H1 (cell line): Measurements from ENCODE around the gene FAM3B. TPM values are rescaled to one million over a fixed set of nuclear protein-coding genes. Genes with fewer than 3 reads are reported as not detected.

Experiments
- CTCF ChIA-PET: fragments of 300-600 bp; sonication (Branson Sonifier 250); formaldehyde crosslinking; loops from one replicate; lab custom pipeline; 2021; ENCODE audit not compliant: partially characterized antibody; lab: Charles Lee
- POLR2A ChIA-PET: fragments of 300-600 bp; sonication (Branson Sonifier 250); formaldehyde crosslinking; loops from one replicate; lab custom pipeline; 2021; ENCODE audit warnings: inconsistent platforms; ENCODE audit not compliant: partially characterized antibody; lab: Charles Lee
- DNase-seq, 2 experiments: peaks; one replicate each; pipeline versions ENCODE4 v3.0.0 to v3.0.0-alpha.2; 2010 to 2022; ENCODE audit warnings: low spot score in 2 of 2, low read depth in 1 of 2, mixed read lengths in 1 of 2
- FAIRE-seq: peaks from 2 replicates; lab custom pipeline; 2011; peaks lifted over from hg19 to GRCh38; lab: Jason Lieb, UNC
- H2AFZ ChIP-seq: 2 replicates; pipeline ENCODE4 v1.8.1; 2012; ENCODE audit warnings: low read length, inconsistent platforms
- H2AK5ac ChIP-seq: 2 replicates; pipeline ENCODE4 v1.6.1; 2013; ENCODE audit warnings: low read depth, low read length
- H2BK120ac ChIP-seq: replicated peaks from 2 replicates; pipeline ENCODE3; 2013; ENCODE audit warnings: low read depth, low read length, inconsistent platforms
- H2BK12ac ChIP-seq: 2 replicates; pipeline ENCODE4 v1.6.1; 2013; ENCODE audit warnings: low read depth, low read length
- H2BK15ac ChIP-seq: 2 replicates; pipeline ENCODE4 v1.6.1; 2013; ENCODE audit warnings: low read length
- H2BK20ac ChIP-seq: 2 replicates; pipeline ENCODE4 v1.6.1; 2013; ENCODE audit warnings: low read length
- H2BK5ac ChIP-seq: 2 replicates; pipeline ENCODE4 v1.6.1; 2013; ENCODE audit warnings: low read depth, low read length
- H3K14ac ChIP-seq: 2 replicates; pipeline ENCODE4 v1.6.1; 2013; ENCODE audit warnings: inconsistent platforms; ENCODE audit not compliant: insufficient read length
- H3K18ac ChIP-seq: 2 replicates; pipeline ENCODE4 v1.6.1; 2013; ENCODE audit warnings: low read length; ENCODE audit errors: extremely low read depth
- H3K23ac ChIP-seq: 2 replicates; pipeline ENCODE4 v1.6.1; 2013; ENCODE audit warnings: inconsistent platforms; ENCODE audit not compliant: insufficient read length
- H3K23me2 ChIP-seq: 2 replicates; pipeline ENCODE4 v1.6.1; 2013; ENCODE audit warnings: low read depth, low read length
- H3K27ac ChIP-seq: 2 replicates; pipeline ENCODE4 v1.6.1; 2011; ENCODE audit warnings: low read depth, low read length, inconsistent platforms
- H3K27me3 ChIP-seq, 4 experiments: replicated peaks in 1 of 4; 1 replicate in 1 of 4; 2 replicates in 3 of 4; pipeline versions ENCODE4 v1.6.1 to v1.8.1; 2011 to 2013; ENCODE audit warnings: low read length in 3 of 4, mild to moderate bottlenecking in 3 of 4, inconsistent platforms in 2 of 4, mixed read lengths in 2 of 4, moderate library complexity in 1 of 4; ENCODE audit not compliant: control insufficient read depth in 3 of 4, insufficient read depth in 3 of 4; ENCODE audit errors: extremely low read depth in 1 of 4
- H3K36me3 ChIP-seq, 4 experiments: 2 replicates each; pipeline versions ENCODE4 v1.6.1 to v1.8.1; 2011 to 2013; ENCODE audit warnings: mild to moderate bottlenecking in 4 of 4, low read length in 3 of 4, moderate library complexity in 2 of 4, control low read depth in 1 of 4, inconsistent platforms in 1 of 4; ENCODE audit not compliant: insufficient read depth in 4 of 4, control insufficient read depth in 2 of 4
- H3K4ac ChIP-seq: replicated peaks from 2 replicates; pipeline ENCODE3; 2013; ENCODE audit warnings: low read length, low read depth, mixed read lengths, inconsistent platforms; ENCODE audit not compliant: insufficient read length
- H3K4me1 ChIP-seq, 4 experiments: replicated peaks in 1 of 4; 1 replicate in 1 of 4; 2 replicates in 3 of 4; pipeline versions ENCODE4 v1.6.1 to v1.8.1; 2011 to 2013; ENCODE audit warnings: low read length in 3 of 4, inconsistent platforms in 2 of 4, mixed read lengths in 1 of 4; ENCODE audit not compliant: insufficient read depth in 4 of 4, control insufficient read depth in 3 of 4
- H3K4me2 ChIP-seq, 2 experiments: 2 replicates each; pipeline versions ENCODE4 v1.6.1 to v1.8.1; 2011 to 2013; ENCODE audit warnings: low read depth in 2 of 2, low read length in 2 of 2, control low read depth in 1 of 2, inconsistent platforms in 1 of 2, mild to moderate bottlenecking in 1 of 2; ENCODE audit not compliant: insufficient read depth in 1 of 2
- H3K4me3 ChIP-seq, 4 experiments: fragments of 200-600, 300-600 bp in 1 of 4; sonication (generic), shearing (Covaris generic), sonication (Bioruptor Twin) in 1 of 4; 2 replicates each; pipeline versions ENCODE4 v1.5.1 to v1.8.1; 2011 to 2016; ENCODE audit warnings: low read length in 4 of 4, low read depth in 3 of 4, control low read depth in 2 of 4, inconsistent platforms in 2 of 4, mild to moderate bottlenecking in 2 of 4, mixed read lengths in 1 of 4, moderate library complexity in 1 of 4; ENCODE audit not compliant: insufficient read depth in 2 of 4; ENCODE audit errors: extremely low read depth in 1 of 4
- H3K56ac ChIP-seq: replicated peaks from 2 replicates; pipeline ENCODE3; 2013; ENCODE audit warnings: low read depth, mild to moderate bottlenecking, mixed read lengths, low read length, inconsistent platforms; ENCODE audit not compliant: insufficient read length
- H3K79me1 ChIP-seq: 2 replicates; pipeline ENCODE4 v1.6.1; 2013; ENCODE audit warnings: low read depth, low read length, control low read depth
- H3K79me2 ChIP-seq, 2 experiments: 2 replicates each; pipeline versions ENCODE4 v1.6.1 to v1.8.1; 2012 to 2013; ENCODE audit warnings: low read length in 2 of 2, mild to moderate bottlenecking in 2 of 2, inconsistent platforms in 1 of 2; ENCODE audit not compliant: insufficient read depth in 2 of 2, control insufficient read depth in 1 of 2
- H3K9ac ChIP-seq, 4 experiments: replicated peaks in 1 of 4; 1 replicate in 1 of 4; 2 replicates in 3 of 4; pipeline versions ENCODE4 v1.6.1 to v1.8.1; 2011 to 2013; ENCODE audit warnings: low read depth in 3 of 4, low read length in 3 of 4, control low read depth in 2 of 4, mild to moderate bottlenecking in 2 of 4, moderate library complexity in 2 of 4, inconsistent platforms in 1 of 4; ENCODE audit errors: extremely low read depth in 1 of 4
- H3K9me3 ChIP-seq, 2 experiments: 2 replicates each; pipeline versions ENCODE4 v1.6.1 to v1.8.1; 2012 to 2013; ENCODE audit warnings: mild to moderate bottlenecking in 2 of 2, moderate library complexity in 2 of 2, control low read depth in 1 of 2, inconsistent platforms in 1 of 2, low read depth in 1 of 2, low read length in 1 of 2, mixed read lengths in 1 of 2; ENCODE audit not compliant: insufficient read depth in 2 of 2
- H4K20me1 ChIP-seq, 2 experiments: replicated peaks in 1 of 2; 2 replicates each; pipeline versions ENCODE3 to v1.8.1; 2011 to 2013; ENCODE audit warnings: inconsistent platforms in 2 of 2, low read length in 2 of 2, mild to moderate bottlenecking in 1 of 2; ENCODE audit not compliant: insufficient read depth in 2 of 2, control insufficient read depth in 1 of 2
- H4K5ac ChIP-seq: 2 replicates; pipeline ENCODE4 v1.6.1; 2013; ENCODE audit warnings: low read length, low read depth, mixed read lengths, inconsistent platforms; ENCODE audit not compliant: insufficient read length
- H4K8ac ChIP-seq: 2 replicates; pipeline ENCODE4 v1.8.0; 2013; ENCODE audit warnings: mild to moderate bottlenecking, moderate library complexity, low read length, inconsistent platforms; ENCODE audit not compliant: insufficient read depth; ENCODE audit errors: extremely low read depth
- H4K91ac ChIP-seq: replicated peaks from 2 replicates; pipeline ENCODE3; 2013; ENCODE audit warnings: low read length, mixed read lengths, inconsistent platforms; ENCODE audit not compliant: insufficient read length
- ASH2L ChIP-seq: fragments of 200-600, 300-600 bp; sonication (generic); IDR thresholded peaks from one replicate; pipeline ENCODE4 v1.7.1; 2017; ENCODE audit warnings: low read length
- BCL11A ChIP-seq, 2 experiments: IDR thresholded peaks; one replicate each; pipeline ENCODE4 v1.6.1; 2011; ENCODE audit warnings: low read depth in 2 of 2, low read length in 2 of 2, mild to moderate bottlenecking in 2 of 2
- BRCA1 ChIP-seq: IDR thresholded peaks from 2 replicates; pipeline ENCODE4 v1.6.1; 2012; ENCODE audit warnings: low read depth, low read length, improper control_type of control experiment
- CREB1 ChIP-seq: IDR thresholded peaks from 2 replicates; pipeline ENCODE4 v1.6.1; 2012; ENCODE audit warnings: inconsistent platforms
- EGR1 ChIP-seq: IDR thresholded peaks from 2 replicates; pipeline ENCODE4 v1.6.1; 2011; ENCODE audit warnings: low read depth, low read length, borderline replicate concordance
- EP300 ChIP-seq, 2 experiments: IDR thresholded peaks; 1 replicate in 1 of 2; 2 replicates in 1 of 2; pipeline ENCODE4 v1.6.1; 2011 to 2012; ENCODE audit warnings: low read depth in 2 of 2, low read length in 2 of 2, mild to moderate bottlenecking in 2 of 2, borderline replicate concordance in 1 of 2, inconsistent platforms in 1 of 2, moderate library complexity in 1 of 2
- GABPA ChIP-seq: IDR thresholded peaks from 2 replicates; pipeline ENCODE4 v1.6.1; 2011; ENCODE audit warnings: mild to moderate bottlenecking, low read length, moderate library complexity, borderline replicate concordance; ENCODE audit not compliant: insufficient read depth
- JUN ChIP-seq: IDR thresholded peaks from 2 replicates; pipeline ENCODE4 v1.6.1; 2011; ENCODE audit warnings: low read depth, mild to moderate bottlenecking, improper control_type of control experiment, low read length
- JUND ChIP-seq: IDR thresholded peaks from 2 replicates; pipeline ENCODE4 v1.6.1; 2011; ENCODE audit warnings: mild to moderate bottlenecking, improper control_type of control experiment, low read length
- NRF1 ChIP-seq: IDR thresholded peaks from 2 replicates; pipeline ENCODE4 v1.6.1; 2011; ENCODE audit warnings: mild to moderate bottlenecking, low read depth, low read length, improper control_type of control experiment
- RBBP5 ChIP-seq: IDR thresholded peaks from 2 replicates; pipeline ENCODE4 v1.7.1; 2012; ENCODE audit warnings: low read depth, mild to moderate bottlenecking, inconsistent platforms, low read length, moderate library complexity, borderline replicate concordance
- SP2 ChIP-seq: IDR thresholded peaks from 2 replicates; pipeline ENCODE4 v1.6.1; 2012; ENCODE audit warnings: mild to moderate bottlenecking, low read length, inconsistent platforms
- SP4 ChIP-seq: IDR thresholded peaks from 2 replicates; pipeline ENCODE4 v1.6.1; 2012; ENCODE audit warnings: low read length, inconsistent platforms
- WGBS, 2 experiments: shearing (Covaris generic) in 1 of 2; methylation state at CpG; one replicate each; pipeline versions ENCODE4 v1.1.6 to v1.1.7; 2013 to 2015; ENCODE audit warnings: low lambda C conversion rate in 2 of 2, mixed read lengths in 2 of 2, inconsistent platforms in 1 of 2, low coverage in 1 of 2, missing lambda C conversion rate in 1 of 2; ENCODE audit not compliant: insufficient replicate concordance in 2 of 2, insufficient coverage in 1 of 2, insufficient read length in 1 of 2; ENCODE audit errors: extremely low coverage in 1 of 2, missing lambda C conversion rate in 1 of 2; 5-methylcytosine and 5-hydroxymethylcytosine counted together
- polyA plus RNA-seq, 7 experiments: library from polyadenylated mRNA; depleted of rRNA in 3 of 7; stranded (reverse) in 5 of 7; unstranded in 2 of 7; fragments of >200 nt in 5 of 7; fragments of 200-250 nt in 2 of 7; gene quantifications; 1 replicate in 5 of 7; 2 replicates in 1 of 7; 4 replicates in 1 of 7; pipeline versions ENCODE4 v1.2.1 to v1.2.3, GENCODE V29; 2011 to 2013; ENCODE audit warnings: missing spikeins in 2 of 7, mixed read lengths in 2 of 7
- total RNA-seq: library from RNA; stranded (reverse); fragmentation: NEBNext Ultra II Directional; extraction: Animal tissue kit (Norgen Biotek cat#: 25700); gene quantifications from 2 replicates; pipeline ENCODE4 v1.2.1, GENCODE V29; 2021

The FAM3B gene
- total and polyA plus RNA-seq, 2 of the 8 experiments (the other 6 are each of a cell fraction or from before 2014, with no cell fraction given): 2.0 TPM

- Histone ChIP-seq H3K36me3 (no peaks in the 10 kb centered on the region), H2BK15ac (no peak overlapping the region), H3K18ac (no peak overlapping the region; the same call in 1 of the 2 replicates), H2BK120ac (no peak overlapping the region), H3K9ac (no peak overlapping the region), H3K79me1 (no peaks in the 10 kb centered on the region), H2BK5ac (no peak overlapping the region), H2AK5ac (no peak overlapping the region), H3K27ac (no peak overlapping the region), H3K4ac (no peak overlapping the region), H3K9me3 (no peaks in the 10 kb centered on the region), H2BK12ac (peak overlapping the region; percentile 43; the same call in 1 of the 2 replicates), H2BK20ac (no peak overlapping the region), H3K23me2 (no peaks in the 10 kb centered on the region), H3K14ac (no peak overlapping the region), H4K91ac (no peak overlapping the region), H4K20me1 (no peaks in the 10 kb centered on the region), H3K27me3 (no peaks in the 10 kb centered on the region), H3K4me2 (no peak overlapping the region), H3K79me2 (no peaks in the 10 kb centered on the region), H2AFZ (no peak overlapping the region), H3K23ac (no peak overlapping the region), H4K8ac (no peak overlapping the region), H3K4me3 (no peak overlapping the region), H3K4me1 (no peaks in the 10 kb centered on the region), H4K5ac (no peak overlapping the region), H3K56ac (no peak overlapping the region)
- 89% methylated on average over 7 of the region's 7 CpGs; no CpG with 5 or more reads in 1 of the 2 experiments for WGBS, 2 experiments
- DNase-seq (no peak), FAIRE-seq (no peak)
- TF ChIP-seq BCL11A (IDR thresholded peaks at IDR 0.05; ENCODE audit: low read depth in 2 of 2, low read length in 2 of 2) (no peak), SP2 (no peak), CREB1 (no peak), ASH2L (no peak), RBBP5 (no peak), EGR1 (no peak), BRCA1 (no peak), JUND (no peak), NRF1 (no peak), GABPA (no peak), SP4 (no peak), EP300 (IDR thresholded peaks at IDR 0.05; ENCODE audit: borderline replicate concordance in 1 of 2, low read depth in 2 of 2, low read length in 2 of 2) (no peak), JUN (no peak)
- POLR2A ChIA-PET: no interaction called here
- CTCF ChIA-PET: interaction anchor here (1.0 to 1.2 kb wide), 2 partner anchors 29 to 61 kb away, joined by 4 read pairs; no protein-coding TSS in a partner anchor
These were observed 80.9 kb downstream of the FAM3B start for GRCh38 chr21:41397471-41397891.
